ENCODE measurements around the gene FCRL1. TPM values are rescaled to one million over a fixed set of nuclear protein-coding genes. Genes with fewer than 3 reads are reported as not detected.
A peak's percentile ranks its signal among the peaks of the same experiment; 100 is the strongest.

Gene FCRL1, protein sequence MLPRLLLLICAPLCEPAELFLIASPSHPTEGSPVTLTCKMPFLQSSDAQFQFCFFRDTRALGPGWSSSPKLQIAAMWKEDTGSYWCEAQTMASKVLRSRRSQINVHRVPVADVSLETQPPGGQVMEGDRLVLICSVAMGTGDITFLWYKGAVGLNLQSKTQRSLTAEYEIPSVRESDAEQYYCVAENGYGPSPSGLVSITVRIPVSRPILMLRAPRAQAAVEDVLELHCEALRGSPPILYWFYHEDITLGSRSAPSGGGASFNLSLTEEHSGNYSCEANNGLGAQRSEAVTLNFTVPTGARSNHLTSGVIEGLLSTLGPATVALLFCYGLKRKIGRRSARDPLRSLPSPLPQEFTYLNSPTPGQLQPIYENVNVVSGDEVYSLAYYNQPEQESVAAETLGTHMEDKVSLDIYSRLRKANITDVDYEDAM
- 4.2 TPM for total RNA-seq
- long read RNA-seq, partial matches to known transcripts = 0 of 1 reads
- long read RNA-seq, other reads (novel, unspliced or antisense) = 1 of 1 reads

DNA sequence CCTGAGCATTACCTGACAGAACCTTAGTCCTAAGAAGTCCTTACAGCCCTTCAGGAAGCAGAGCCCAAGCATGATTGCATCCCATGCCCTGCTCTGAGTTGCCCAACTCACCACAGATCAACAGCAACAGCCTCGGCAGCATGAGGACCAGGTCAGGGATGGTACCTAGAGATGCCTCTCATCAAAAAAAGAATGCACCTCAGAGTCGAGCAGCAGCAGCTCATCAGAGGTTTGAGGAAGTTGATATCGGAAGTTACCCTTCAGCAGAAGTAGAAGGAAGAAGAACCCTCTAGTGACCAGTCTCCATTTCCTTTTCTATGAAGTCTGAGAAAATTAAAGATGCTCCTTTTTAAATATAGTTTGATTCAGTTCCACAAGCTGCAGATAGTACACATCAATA is at the start of gene FCRL1:
Gene FCRL1, minus strand, starts transcription at position 225 of the 400 bp plus-strand sequence. Its CDS starts 83 bp downstream, at position 142.
- Histone ChIP-seq H3K27ac (no peak within 1 kb of the TSS), H3K9me3 (no peaks in the 10 kb centered on the region), H3K4me1 (no peaks in the 10 kb centered on the region), H3K4me3 (no peak within 1 kb of the TSS), H3K27me3 (ENCODE audit: low read depth) (no peaks in the 10 kb centered on the region), H3K36me3 (no peaks in the 10 kb centered on the region)
- intact Hi-C loops (cut with DNase I) = no loop called here
- TF ChIP-seq, protein P1, sequence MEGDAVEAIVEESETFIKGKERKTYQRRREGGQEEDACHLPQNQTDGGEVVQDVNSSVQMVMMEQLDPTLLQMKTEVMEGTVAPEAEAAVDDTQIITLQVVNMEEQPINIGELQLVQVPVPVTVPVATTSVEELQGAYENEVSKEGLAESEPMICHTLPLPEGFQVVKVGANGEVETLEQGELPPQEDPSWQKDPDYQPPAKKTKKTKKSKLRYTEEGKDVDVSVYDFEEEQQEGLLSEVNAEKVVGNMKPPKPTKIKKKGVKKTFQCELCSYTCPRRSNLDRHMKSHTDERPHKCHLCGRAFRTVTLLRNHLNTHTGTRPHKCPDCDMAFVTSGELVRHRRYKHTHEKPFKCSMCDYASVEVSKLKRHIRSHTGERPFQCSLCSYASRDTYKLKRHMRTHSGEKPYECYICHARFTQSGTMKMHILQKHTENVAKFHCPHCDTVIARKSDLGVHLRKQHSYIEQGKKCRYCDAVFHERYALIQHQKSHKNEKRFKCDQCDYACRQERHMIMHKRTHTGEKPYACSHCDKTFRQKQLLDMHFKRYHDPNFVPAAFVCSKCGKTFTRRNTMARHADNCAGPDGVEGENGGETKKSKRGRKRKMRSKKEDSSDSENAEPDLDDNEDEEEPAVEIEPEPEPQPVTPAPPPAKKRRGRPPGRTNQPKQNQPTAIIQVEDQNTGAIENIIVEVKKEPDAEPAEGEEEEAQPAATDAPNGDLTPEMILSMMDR (IDR thresholded peaks at IDR 0.05) = no peak
- DNase-seq = no peak
- peak in 1 of 2 donors; percentile 39 for ATAC-seq

GRCh38 chr1:157868654-157869053 is 48.7 kb upstream of the FCRL1 start:
- Histone ChIP-seq H3K4me3 (no peak overlapping the region), H3K4me1 (no peaks in the 10 kb centered on the region), H3K36me3 (no peaks in the 10 kb centered on the region), H3K9me3 (no peaks in the 10 kb centered on the region), H3K27ac (no peak overlapping the region), H3K27me3 (ENCODE audit: low read depth) (peaks cover 4% of the 10 kb centered on the region)
- TF ChIP-seq, protein P1 (IDR thresholded peaks at IDR 0.05) = no peak
- ATAC-seq = no peak
- intact Hi-C loops (cut with DNase I) = no loop called here
- no peak for DNase-seq

GRCh38 chr1:157862114-157863070 is 42.5 kb upstream of the FCRL1 start:
- H3K9me3 ChIP-seq = no peaks in the 10 kb centered on the region
- no peaks in the 10 kb centered on the region for H3K4me1 ChIP-seq
- ATAC-seq = no peak
- DNase-seq = no peak
- H3K4me3 ChIP-seq = no peak overlapping the region
- H3K36me3 ChIP-seq = no peaks in the 10 kb centered on the region
- TF ChIP-seq, protein P1 (IDR thresholded peaks at IDR 0.05) = no peak
- no peaks in the 10 kb centered on the region for H3K27me3 ChIP-seq (ENCODE audit: low read depth)
- intact Hi-C loops (cut with DNase I) = no loop called here
- H3K27ac ChIP-seq = no peak overlapping the region

DNA sequence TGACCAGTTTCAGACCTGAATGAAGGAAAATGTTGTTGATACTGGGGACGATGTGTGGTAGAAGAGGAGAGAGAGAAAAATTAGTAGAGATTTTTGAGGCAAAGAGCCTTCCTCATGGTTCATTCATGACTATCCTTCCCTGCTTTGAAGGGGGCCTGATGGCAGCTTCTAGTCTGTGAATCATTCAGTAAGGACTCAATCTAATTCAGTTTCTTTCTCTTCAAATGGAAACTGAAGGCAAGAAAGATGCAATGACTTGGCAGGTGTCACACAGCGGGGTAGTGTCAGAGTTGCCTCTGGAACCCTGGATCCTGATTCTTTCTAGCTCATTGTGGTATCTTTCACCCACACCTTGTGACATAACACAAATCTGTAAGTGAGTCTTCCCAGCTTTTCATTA is 36.6 kb upstream of the FCRL1 start:
- H3K4me3 ChIP-seq = no peak overlapping the region
- TF ChIP-seq, protein P1 (IDR thresholded peaks at IDR 0.05) = no peak
- no peaks in the 10 kb centered on the region for H3K36me3 ChIP-seq
- no peak overlapping the region for H3K27ac ChIP-seq
- no peaks in the 10 kb centered on the region for H3K27me3 ChIP-seq (ENCODE audit: low read depth)
- intact Hi-C loops (cut with DNase I) = no loop called here
- H3K9me3 ChIP-seq = no peaks in the 10 kb centered on the region
- DNase-seq (no peak), ATAC-seq (no peak)
- no peaks in the 10 kb centered on the region for H3K4me1 ChIP-seq

GRCh38 chr1:157852476-157852875 is 32.6 kb upstream of the FCRL1 start:
- TF ChIP-seq, protein P1 (IDR thresholded peaks at IDR 0.05) = no peak
- Histone ChIP-seq H3K27ac (no peak overlapping the region), H3K9me3 (no peaks in the 10 kb centered on the region), H3K27me3 (ENCODE audit: low read depth) (no peaks in the 10 kb centered on the region), H3K36me3 (no peaks in the 10 kb centered on the region), H3K4me3 (no peak overlapping the region), H3K4me1 (no peaks in the 10 kb centered on the region)
- intact Hi-C loops (cut with DNase I) = no loop called here
- DNase-seq (no peak), ATAC-seq (no peak)

Measured in lower lobe of right lung (tissue), 2 donors.